Neural crest cell (in vitro differentiated cells): ENCODE data around the gene SPTB. TPM values are rescaled to one million over a fixed set of nuclear protein-coding genes. Genes with fewer than 3 reads are reported as not detected.

Experiments
- DNase-seq: peaks from one replicate; pipeline ENCODE4 v3.0.0; 2021; ENCODE audit warnings: low read depth, mixed read lengths, low spot score
- H3K27ac Mint-ChIP-seq: one replicate; pipeline ENCODE4 v1.8.0; 2021; ENCODE audit warnings: mild to moderate bottlenecking, mixed read lengths; ENCODE audit not compliant: unreplicated experiment
- H3K27me3 Mint-ChIP-seq: 2 replicates; pipeline ENCODE4 v1.8.0; 2021; ENCODE audit warnings: low read depth, mild to moderate bottlenecking, mixed read lengths
- H3K36me3 Mint-ChIP-seq: 2 replicates; pipeline ENCODE4 v1.8.0; 2021; ENCODE audit warnings: low read depth, mild to moderate bottlenecking, mixed read lengths
- H3K4me1 Mint-ChIP-seq: 2 replicates; pipeline ENCODE4 v1.8.0; 2021; ENCODE audit warnings: mixed read lengths
- H3K4me3 Mint-ChIP-seq: one replicate; pipeline ENCODE4 v1.8.0; 2021; ENCODE audit warnings: mild to moderate bottlenecking, mixed read lengths
- H3K9me3 Mint-ChIP-seq: 2 replicates; pipeline ENCODE4 v1.8.0; 2021; ENCODE audit warnings: mixed read lengths
- total RNA-seq: library from RNA; stranded (reverse); gene quantifications from 2 replicates; pipeline ENCODE4 v1.2.1, GENCODE V29; 2021
- TF ChIP-seq, protein P1 (sequence below): fragments of 200-600 bp; sonication (generic); conservative IDR thresholded peaks from 2 replicates; pipeline ENCODE4 v1.5.0; 2021; ENCODE audit warnings: antibody characterized with exemption, mild to moderate bottlenecking

Gene SPTB
- total RNA-seq, 1 donor from 2014 or later: 0.16 TPM

DNA sequence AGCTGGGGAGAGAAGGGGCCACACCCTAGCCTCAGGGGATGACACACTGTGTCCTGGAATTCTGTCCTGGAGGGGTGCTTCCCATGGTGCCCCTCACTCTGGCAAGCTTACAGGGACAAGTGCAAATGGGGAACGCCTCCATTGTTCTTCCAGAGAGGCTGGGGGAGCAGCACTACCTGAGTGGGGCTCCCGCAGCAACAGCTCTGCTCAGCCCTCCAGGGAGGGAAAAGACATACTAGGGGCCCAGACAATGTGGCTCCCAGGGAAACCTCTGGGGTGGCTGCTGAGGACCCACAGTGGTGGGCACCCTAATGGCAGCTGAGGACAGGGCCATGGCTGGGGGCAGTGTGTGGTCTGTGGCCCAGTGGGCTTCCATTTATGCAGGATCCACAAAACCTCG lies 106.1 kb downstream of the SPTB start:
- Mint-ChIP-seq H3K9me3 (no peaks in the 10 kb centered on the region), H3K27ac (no peak overlapping the region), H3K36me3 (peaks cover 3% of the 10 kb centered on the region), H3K4me1 (no peaks in the 10 kb centered on the region), H3K4me3 (no peak overlapping the region), H3K27me3 (no peaks in the 10 kb centered on the region)
- TF ChIP-seq, protein P1, sequence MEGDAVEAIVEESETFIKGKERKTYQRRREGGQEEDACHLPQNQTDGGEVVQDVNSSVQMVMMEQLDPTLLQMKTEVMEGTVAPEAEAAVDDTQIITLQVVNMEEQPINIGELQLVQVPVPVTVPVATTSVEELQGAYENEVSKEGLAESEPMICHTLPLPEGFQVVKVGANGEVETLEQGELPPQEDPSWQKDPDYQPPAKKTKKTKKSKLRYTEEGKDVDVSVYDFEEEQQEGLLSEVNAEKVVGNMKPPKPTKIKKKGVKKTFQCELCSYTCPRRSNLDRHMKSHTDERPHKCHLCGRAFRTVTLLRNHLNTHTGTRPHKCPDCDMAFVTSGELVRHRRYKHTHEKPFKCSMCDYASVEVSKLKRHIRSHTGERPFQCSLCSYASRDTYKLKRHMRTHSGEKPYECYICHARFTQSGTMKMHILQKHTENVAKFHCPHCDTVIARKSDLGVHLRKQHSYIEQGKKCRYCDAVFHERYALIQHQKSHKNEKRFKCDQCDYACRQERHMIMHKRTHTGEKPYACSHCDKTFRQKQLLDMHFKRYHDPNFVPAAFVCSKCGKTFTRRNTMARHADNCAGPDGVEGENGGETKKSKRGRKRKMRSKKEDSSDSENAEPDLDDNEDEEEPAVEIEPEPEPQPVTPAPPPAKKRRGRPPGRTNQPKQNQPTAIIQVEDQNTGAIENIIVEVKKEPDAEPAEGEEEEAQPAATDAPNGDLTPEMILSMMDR: no peak
- DNase-seq: no peak

DNA sequence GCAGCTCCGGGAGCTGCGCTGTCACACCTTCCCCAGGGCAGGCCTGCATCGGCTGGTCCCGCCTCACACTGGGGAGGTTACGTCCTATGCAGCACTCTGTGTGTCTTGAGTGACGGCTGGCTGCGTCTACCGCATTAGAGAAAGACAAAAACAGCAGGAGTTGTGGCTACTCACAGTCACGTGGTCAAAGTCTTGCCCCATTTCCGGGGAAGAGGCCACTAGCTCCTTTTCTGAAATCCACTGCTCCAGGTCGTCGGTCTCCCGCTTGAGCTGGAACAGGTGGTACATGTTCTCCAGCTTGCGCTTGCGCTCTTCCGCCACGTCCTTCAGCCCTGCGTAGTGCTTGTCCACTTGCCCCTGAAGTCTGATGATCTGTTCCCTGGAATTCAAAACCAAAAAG lies 106.7 kb downstream of the SPTB start:
- Mint-ChIP-seq H3K9me3 (no peaks in the 10 kb centered on the region), H3K4me1 (no peaks in the 10 kb centered on the region), H3K36me3 (peaks cover 3% of the 10 kb centered on the region), H3K27ac (no peak overlapping the region), H3K27me3 (no peaks in the 10 kb centered on the region), H3K4me3 (no peak overlapping the region)
- TF ChIP-seq, protein P1: no peak
- no peak for DNase-seq

DNA sequence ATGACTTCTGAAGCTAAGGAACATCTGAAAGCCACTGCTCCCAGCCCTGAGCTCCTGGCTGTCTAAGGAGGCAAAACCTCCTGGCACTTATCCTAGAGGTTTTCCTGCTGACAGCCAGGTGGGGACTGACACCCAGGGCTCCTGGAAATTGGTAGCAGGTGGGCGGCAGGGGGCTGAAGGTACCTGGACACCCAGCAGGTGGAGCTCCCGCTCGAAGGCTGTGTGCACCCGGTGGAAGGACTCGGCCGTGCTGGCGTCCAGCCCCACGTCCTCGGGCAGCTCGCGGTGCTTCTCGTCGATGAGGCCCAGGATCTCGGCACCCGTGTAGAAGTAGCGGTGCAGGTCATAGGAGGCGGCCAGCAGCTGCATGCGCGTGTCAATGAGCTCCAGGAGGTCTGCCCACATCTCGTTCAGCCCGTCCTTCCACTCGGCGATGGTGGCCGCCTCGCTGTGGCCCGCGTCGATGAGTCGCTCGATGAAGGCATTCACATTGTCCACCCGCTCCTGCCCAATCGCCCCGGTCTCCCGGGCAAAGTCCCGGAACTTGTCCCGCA lies 107.2 kb downstream of the SPTB start:
- H3K27ac Mint-ChIP-seq: no peak overlapping the region
- peaks cover 3% of the 10 kb centered on the region for H3K36me3 Mint-ChIP-seq
- no peak overlapping the region for H3K4me3 Mint-ChIP-seq
- H3K9me3 Mint-ChIP-seq: no peaks in the 10 kb centered on the region
- no peak for DNase-seq
- TF ChIP-seq, protein P1: no peak
- no peaks in the 10 kb centered on the region for H3K27me3 Mint-ChIP-seq
- peaks cover under 1% of the 10 kb centered on the region for H3K4me1 Mint-ChIP-seq

DNA sequence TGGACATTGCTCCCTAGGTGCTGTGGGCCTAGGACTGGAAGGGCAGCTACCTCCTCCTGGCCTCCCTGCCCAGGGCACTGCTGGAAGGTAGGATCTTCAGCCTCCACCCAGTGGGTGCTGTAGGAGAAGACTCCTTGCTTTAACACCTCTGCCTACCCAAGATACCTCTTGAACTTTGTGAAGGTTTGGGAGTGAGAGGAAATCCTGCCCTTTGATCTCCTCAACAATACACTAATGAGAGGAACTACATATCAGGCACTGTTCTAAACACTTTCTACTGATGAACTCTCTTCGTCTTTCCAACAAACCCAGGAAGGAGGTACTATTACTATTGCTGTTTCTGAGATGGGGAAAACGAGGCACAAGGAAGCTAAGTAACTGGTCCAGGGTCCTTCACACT lies 108.5 kb downstream of the SPTB start:
- DNase-seq: no peak
- TF ChIP-seq, protein P1: no peak
- Mint-ChIP-seq H3K36me3 (peaks cover 3% of the 10 kb centered on the region), H3K4me1 (peaks cover 5% of the 10 kb centered on the region), H3K9me3 (no peaks in the 10 kb centered on the region), H3K4me3 (no peak overlapping the region), H3K27ac (no peak overlapping the region), H3K27me3 (peaks cover 5% of the 10 kb centered on the region)

DNA sequence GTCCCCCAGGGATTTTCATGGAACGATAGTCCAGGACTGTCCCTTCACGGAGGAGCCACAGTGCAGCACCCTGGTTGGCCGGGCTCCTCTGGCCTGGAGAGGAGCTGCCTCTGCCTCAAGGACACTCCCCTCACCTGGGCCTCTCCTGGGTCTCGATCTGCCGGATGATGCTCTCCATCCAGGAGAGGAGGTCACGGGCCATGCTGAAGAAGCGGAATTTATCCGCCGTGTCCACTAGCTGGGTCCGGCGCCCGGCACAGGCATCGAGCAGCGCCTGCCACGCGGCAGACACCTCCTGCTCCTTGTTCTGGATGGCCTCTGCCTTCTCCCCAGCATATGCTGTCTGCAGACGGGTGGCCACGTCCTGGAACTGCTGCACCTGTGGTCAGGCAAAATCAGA lies 109.0 kb downstream of the SPTB start:
- Mint-ChIP-seq H3K27ac (peak overlapping the region; percentile 12), H3K9me3 (no peaks in the 10 kb centered on the region), H3K27me3 (peaks cover 7% of the 10 kb centered on the region), H3K36me3 (peaks cover 3% of the 10 kb centered on the region), H3K4me1 (peaks cover 5% of the 10 kb centered on the region), H3K4me3 (no peak overlapping the region)
- TF ChIP-seq, protein P1: no peak
- no peak for DNase-seq
